SK-N-MC (cell line): ENCODE results near the gene GRM7.

Experiments
- DNase-seq: peaks from one replicate; pipeline ENCODE4 v3.0.0-alpha.2; 2011; ENCODE audit warnings: low read depth, low spot score
- H3K27ac ChIP-seq: fragments of 200-600 bp; sonication (generic); 2 replicates; pipeline ENCODE4 v1.5.1; 2016; ENCODE audit warnings: mixed run types
- H3K36me3 ChIP-seq: fragments of 200-600 bp; sonication (generic); 2 replicates; pipeline ENCODE4 v1.6.1; 2017; ENCODE audit warnings: antibody characterized with exemption, low read length, mixed read lengths; ENCODE audit not compliant: insufficient read depth
- H3K4me3 ChIP-seq: fragments of 200-600 bp; sonication (generic); 2 replicates; pipeline ENCODE4 v1.5.1; 2016
- H3K9ac ChIP-seq: fragments of 200-600 bp; sonication (generic); 2 replicates; pipeline ENCODE4 v1.8.0; 2017; ENCODE audit warnings: mixed run types, mixed read lengths; ENCODE audit not compliant: insufficient read length
- H3K9me3 ChIP-seq: fragments of 200-600 bp; sonication (generic); 2 replicates; pipeline ENCODE4 v1.6.1; 2017; ENCODE audit warnings: low read depth, mild to moderate bottlenecking, antibody characterized with exemption, low read length, moderate library complexity, mixed read lengths
- EZH2 ChIP-seq: fragments of 200-600 bp; sonication (generic); IDR thresholded peaks from one replicate; pipeline ENCODE4 v1.6.1; 2017; ENCODE audit warnings: antibody characterized with exemption
- FOXP2 ChIP-seq: optimal IDR thresholded peaks from 2 replicates; pipeline ENCODE3; 2011; ENCODE audit warnings: mild to moderate bottlenecking, moderate library complexity; ENCODE audit not compliant: insufficient read depth; ENCODE audit errors: extremely low read length, control extremely low read depth
- POLR2AphosphoS5 ChIP-seq: IDR thresholded peaks from 2 replicates; pipeline ENCODE4 v1.6.1; 2012; ENCODE audit warnings: mild to moderate bottlenecking, low read depth, low read length, borderline replicate concordance

GRM7 gene

DNA sequence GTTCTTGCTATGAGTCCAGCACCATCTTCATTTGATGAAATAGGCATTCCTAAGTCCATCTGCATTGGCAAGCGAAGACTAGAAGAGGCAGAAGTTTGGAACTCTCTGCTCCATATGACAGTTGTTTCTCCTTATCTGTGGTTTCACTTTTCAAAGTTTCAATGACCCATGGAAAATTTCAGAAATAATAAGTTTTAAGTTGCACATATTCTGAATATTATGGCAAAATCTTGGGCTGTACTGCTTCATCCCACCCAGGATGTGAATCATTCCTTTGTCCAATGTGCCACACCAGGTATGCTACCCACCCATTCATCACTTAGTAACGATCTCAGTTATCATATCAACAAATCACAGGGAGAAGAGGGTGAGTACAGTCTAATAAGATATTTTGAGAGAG is 647.9 kb downstream of the GRM7 start:
- no peaks in the 10 kb centered on the region for H3K9me3 ChIP-seq
- no peak overlapping the region for H3K9ac ChIP-seq
- TF ChIP-seq POLR2AphosphoS5 (no peak), FOXP2 (no peak), EZH2 (no peak)
- H3K36me3 ChIP-seq = no peaks in the 10 kb centered on the region
- DNase-seq = no peak
- no peak overlapping the region for H3K4me3 ChIP-seq
- no peak overlapping the region for H3K27ac ChIP-seq

DNA sequence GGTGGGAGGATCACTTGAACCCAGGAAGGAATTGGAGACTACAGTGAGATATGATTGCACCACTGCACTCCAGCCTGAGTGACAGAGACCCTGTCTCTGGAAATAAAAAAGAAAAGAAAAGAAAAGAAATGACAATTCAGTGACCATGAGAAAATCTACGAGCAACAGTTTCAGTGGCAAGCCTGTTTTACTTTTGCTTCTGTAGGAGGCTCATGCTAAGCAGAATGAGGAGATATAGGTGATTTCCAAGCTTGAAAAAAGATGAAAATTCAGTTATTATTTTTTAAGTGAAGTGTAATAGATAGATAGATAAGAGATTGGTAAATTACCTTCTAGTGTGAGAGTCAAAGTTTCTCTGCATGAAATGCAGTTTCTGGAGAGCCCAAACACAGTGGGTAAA is 651.1 kb downstream of the GRM7 start:
- Histone ChIP-seq H3K36me3 (no peaks in the 10 kb centered on the region), H3K9ac (no peak overlapping the region), H3K9me3 (no peaks in the 10 kb centered on the region), H3K27ac (no peak overlapping the region), H3K4me3 (no peak overlapping the region)
- no peak for DNase-seq
- no peak for TF ChIP-seq FOXP2

DNA sequence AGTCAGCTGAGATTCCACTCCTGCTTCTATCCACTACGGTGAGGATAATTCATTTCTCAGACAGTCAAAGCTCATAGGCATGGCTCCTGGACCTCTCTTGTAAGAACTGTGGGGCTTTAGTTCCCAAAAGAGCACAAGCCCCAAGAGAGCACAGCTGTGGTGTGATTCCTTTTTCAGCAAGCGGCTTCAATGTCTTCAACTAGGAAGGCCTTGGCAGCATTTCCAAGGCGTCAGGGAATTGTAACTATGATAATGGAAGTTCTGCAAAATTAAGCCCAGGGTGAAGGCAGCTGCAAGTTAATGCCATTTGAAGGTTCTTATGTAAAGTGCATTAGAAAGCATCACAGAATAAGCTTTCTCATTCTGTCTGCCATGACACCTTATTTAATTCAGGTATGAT is 657.1 kb downstream of the GRM7 start:
- H3K9me3 ChIP-seq = no peaks in the 10 kb centered on the region
- H3K4me3 ChIP-seq = no peak overlapping the region
- no peak for DNase-seq
- no peak overlapping the region for H3K9ac ChIP-seq
- H3K27ac ChIP-seq = no peak overlapping the region
- TF ChIP-seq POLR2AphosphoS5 = no peak
- TF ChIP-seq EZH2 = no peak
- no peak for TF ChIP-seq FOXP2
- H3K36me3 ChIP-seq = no peaks in the 10 kb centered on the region

DNA sequence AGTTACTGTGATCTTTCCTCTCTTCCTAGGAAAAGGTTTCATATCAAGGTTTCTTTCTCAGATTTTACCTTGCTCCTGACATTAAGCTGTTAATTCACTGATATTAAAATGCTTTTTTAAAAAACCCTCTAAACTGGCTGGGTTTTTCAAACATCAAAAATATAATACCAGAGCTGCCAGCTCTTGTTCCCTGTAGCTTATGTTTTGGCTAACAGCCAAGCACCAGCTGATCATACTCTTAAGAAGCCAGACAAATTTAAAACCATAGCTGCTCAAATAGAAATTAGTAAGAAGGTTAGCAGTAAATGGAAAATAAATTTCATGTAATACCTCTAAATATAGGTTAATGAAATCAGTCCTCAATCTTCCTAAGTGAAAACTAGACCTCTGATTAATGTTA is 657.5 kb downstream of the GRM7 start:
- Histone ChIP-seq H3K36me3 (no peaks in the 10 kb centered on the region), H3K9me3 (no peaks in the 10 kb centered on the region), H3K4me3 (no peak overlapping the region), H3K27ac (no peak overlapping the region), H3K9ac (no peak overlapping the region)
- TF ChIP-seq FOXP2 (no peak), EZH2 (no peak), POLR2AphosphoS5 (no peak)
- no peak for DNase-seq

DNA sequence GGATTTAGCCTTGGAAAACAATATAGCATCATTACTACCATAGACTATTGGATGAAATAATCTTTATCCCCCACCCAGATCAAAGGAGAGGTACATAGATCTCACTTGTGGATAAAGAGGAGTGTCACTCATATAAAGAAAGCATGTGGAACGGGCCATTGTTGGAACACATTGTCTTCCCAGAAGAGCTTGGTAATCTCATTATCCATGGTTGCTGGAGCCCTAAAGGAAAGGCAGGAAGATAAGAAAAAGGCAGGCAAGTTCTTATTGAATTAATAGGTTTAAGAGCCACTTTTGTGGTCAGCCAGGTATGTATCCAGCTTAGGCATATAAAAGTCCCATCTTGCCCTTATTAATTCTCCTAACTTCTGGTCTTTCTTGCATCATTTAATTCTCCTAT is 659.1 kb downstream of the GRM7 start:
- no peak for TF ChIP-seq EZH2
- TF ChIP-seq POLR2AphosphoS5 = no peak
- TF ChIP-seq FOXP2 = no peak
- no peak for DNase-seq

DNA sequence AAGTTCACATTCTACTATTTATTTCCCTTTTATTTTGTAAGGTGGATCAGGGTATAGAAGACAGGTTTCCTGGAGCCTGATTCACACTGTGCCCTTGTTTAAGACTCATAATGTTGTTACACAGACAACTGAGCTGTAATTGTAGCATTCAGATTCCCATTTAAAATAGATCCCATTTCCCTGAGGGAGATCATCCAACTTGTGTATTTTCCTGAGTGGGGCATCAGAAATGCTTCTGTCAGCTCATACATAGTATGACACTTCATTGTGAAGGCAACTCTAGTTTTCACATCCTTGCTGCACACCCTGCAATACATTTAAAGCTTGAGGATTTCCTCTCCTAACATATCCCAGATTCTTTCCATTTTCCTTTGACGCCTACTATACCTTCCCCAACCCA is 659.7 kb downstream of the GRM7 start:
- no peaks in the 10 kb centered on the region for H3K9me3 ChIP-seq
- H3K9ac ChIP-seq = no peak overlapping the region
- no peak for TF ChIP-seq POLR2AphosphoS5
- TF ChIP-seq EZH2 = no peak
- TF ChIP-seq FOXP2 = no peak
- no peak overlapping the region for H3K27ac ChIP-seq
- no peaks in the 10 kb centered on the region for H3K36me3 ChIP-seq
- no peak for DNase-seq
- H3K4me3 ChIP-seq = no peak overlapping the region

More for the DNA sequence above, 659.1 kb downstream of the GRM7 start:
- no peak overlapping the region for H3K9ac ChIP-seq
- no peak overlapping the region for H3K27ac ChIP-seq
- H3K36me3 ChIP-seq = no peaks in the 10 kb centered on the region
- no peak overlapping the region for H3K4me3 ChIP-seq
- no peaks in the 10 kb centered on the region for H3K9me3 ChIP-seq

DNA sequence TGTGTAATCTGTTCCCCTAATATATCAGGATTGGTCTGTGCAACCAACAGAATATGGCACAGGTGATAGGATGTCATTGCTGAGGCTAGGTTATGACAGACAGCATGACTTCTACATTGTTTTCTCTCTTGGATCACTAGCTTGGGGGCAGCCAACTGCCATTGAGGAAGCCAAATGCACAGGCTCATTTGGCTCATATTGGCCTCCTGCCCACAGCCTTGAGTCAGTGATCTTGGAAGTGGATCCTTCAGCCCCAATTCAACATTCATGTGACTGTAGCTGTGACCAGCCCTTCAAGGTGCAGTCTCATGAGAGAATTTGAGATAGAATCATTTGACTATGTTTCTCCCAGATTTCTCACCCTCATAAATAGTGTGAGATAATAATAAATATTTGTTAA is 675.6 kb downstream of the GRM7 start:
- Histone ChIP-seq H3K36me3 (no peaks in the 10 kb centered on the region), H3K4me3 (no peak overlapping the region), H3K9me3 (no peaks in the 10 kb centered on the region), H3K27ac (no peak overlapping the region), H3K9ac (no peak overlapping the region)
- DNase-seq = no peak
- TF ChIP-seq FOXP2 = no peak
- no peak for TF ChIP-seq POLR2AphosphoS5
- no peak for TF ChIP-seq EZH2

DNA sequence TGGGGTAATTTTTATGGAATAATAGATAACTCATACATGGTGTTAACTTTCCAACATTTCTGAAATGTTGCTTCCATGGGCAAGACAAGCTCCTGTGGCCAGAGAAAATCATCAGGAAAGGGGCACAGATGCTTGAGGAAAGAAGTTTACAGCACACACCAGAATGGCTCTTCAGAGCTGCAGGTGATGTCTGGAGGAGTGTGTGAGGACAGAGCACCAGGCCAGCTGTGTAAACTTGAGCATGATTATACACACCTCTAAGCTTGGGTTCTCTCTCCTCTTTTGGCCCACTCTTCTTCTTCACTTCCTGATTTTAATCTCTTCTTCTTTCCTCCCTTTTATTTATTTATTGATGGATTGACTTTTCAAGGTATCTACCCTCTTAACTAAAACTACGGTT is 676.0 kb downstream of the GRM7 start:
- TF ChIP-seq POLR2AphosphoS5 (no peak), EZH2 (no peak), FOXP2 (no peak)

DNA sequence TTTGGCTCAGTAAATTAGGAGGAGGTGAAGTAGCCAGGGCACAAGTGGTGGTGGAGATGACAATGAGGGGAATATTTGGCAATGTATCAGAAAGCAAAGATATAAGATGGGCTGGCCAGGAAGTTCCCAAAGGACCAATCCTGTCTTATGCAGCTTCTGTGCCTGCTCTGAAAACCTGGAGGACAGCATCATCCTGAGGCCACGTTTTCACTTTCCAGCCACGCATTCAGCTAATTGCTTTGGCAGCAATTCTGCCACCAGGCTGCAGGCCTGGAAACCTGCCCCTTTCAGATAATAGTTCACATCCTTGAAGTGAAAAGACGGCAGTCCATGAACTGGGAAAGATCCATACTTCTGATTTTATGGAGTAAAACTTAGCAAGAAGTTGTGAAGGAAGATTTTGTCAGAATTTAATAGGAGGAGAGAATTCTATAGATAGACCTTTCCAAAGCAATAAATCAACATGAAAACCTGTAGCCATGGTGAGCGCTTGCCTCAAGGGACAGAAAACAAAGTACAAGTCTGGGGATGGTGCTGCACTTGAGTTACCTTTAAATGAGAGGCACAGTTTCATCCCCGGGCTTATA is 682.5 kb downstream of the GRM7 start:
- no peak overlapping the region for H3K4me3 ChIP-seq
- H3K36me3 ChIP-seq = no peaks in the 10 kb centered on the region
- no peak for DNase-seq
- H3K9me3 ChIP-seq = no peaks in the 10 kb centered on the region
- H3K9ac ChIP-seq = no peak overlapping the region
- TF ChIP-seq POLR2AphosphoS5 = no peak
- no peak for TF ChIP-seq FOXP2
- TF ChIP-seq EZH2 = no peak
- H3K27ac ChIP-seq = no peak overlapping the region

More for the DNA sequence above, 676.0 kb downstream of the GRM7 start:
- no peaks in the 10 kb centered on the region for H3K9me3 ChIP-seq
- H3K27ac ChIP-seq = no peak overlapping the region
- no peaks in the 10 kb centered on the region for H3K36me3 ChIP-seq
- DNase-seq = no peak
- H3K9ac ChIP-seq = no peak overlapping the region
- no peak overlapping the region for H3K4me3 ChIP-seq
